Spleen (tissue), 7 donors: ENCODE measurements around the gene SV2B.

Experiments
- CTCF ChIP-seq, 11 experiments: fragments of 200-600 bp in 7 of 11; fragments of 450-650 bp in 4 of 11; sonication (generic) in 4 of 11; IDR thresholded peaks in 8 of 11; conservative IDR thresholded peaks in 3 of 11; 1 replicate in 7 of 11; 2 replicates in 4 of 11; pipeline versions ENCODE4 v1.4.0 to v1.8.0; 2016 to 2021; ENCODE audit warnings: antibody characterized with exemption in 11 of 11, inconsistent platforms in 4 of 11, mild to moderate bottlenecking in 1 of 11
- POLR2AphosphoS5 ChIP-seq, 3 donors: sonication (generic); formaldehyde crosslinking; IDR thresholded peaks; one replicate each; pipeline ENCODE4 v1.5.1; 2017; ENCODE audit warnings: antibody characterized with exemption in 3 of 3
- donor health status: DM: no; HTN: no; CAD: no; lungs with moderate emphysema.
- donor health status: DM: no; HTN: no; CAD: no.
- donor health status: DM: no; HTN: no; CAD: no.

GRCh38 chr15:91098451-91098850, 1.6 kb upstream of the SV2B start:
- TF ChIP-seq CTCF (IDR thresholded peaks at IDR 0.05 in 8 of 11, conservative IDR thresholded peaks at IDR 0.05 in 3 of 11): no peak
- TF ChIP-seq POLR2AphosphoS5 (IDR thresholded peaks at IDR 0.05): no peak
